Colonic mucosa (tissue), 4 donors: ENCODE data around the gene TTC3. TPM values are rescaled to one million over a fixed set of nuclear protein-coding genes. Genes with fewer than 3 reads are reported as not detected.

Experiments
- DNase-seq: peaks from one replicate; pipeline ENCODE4 v3.0.0-alpha.2; 2020
- H3K27ac ChIP-seq: fragments of 200-600 bp; one replicate; pipeline ENCODE4 v1.8.0; 2021
- H3K27me3 ChIP-seq: fragments of 200-600 bp; one replicate; pipeline ENCODE4 v1.8.0; 2021
- H3K36me3 ChIP-seq: fragments of 200-600 bp; one replicate; pipeline ENCODE4 v1.8.0; 2021
- H3K4me1 ChIP-seq: fragments of 200-600 bp; one replicate; pipeline ENCODE4 v1.8.0; 2021; ENCODE audit warnings: mild to moderate bottlenecking
- H3K4me3 ChIP-seq: fragments of 200-600 bp; one replicate; pipeline ENCODE4 v1.8.0; 2021
- H3K9ac ChIP-seq, 2 donors: one replicate each; pipeline ENCODE4 v1.7.0; 2013; ENCODE audit warnings: control low read depth in 2 of 2, low read depth in 2 of 2, low read length in 2 of 2
- H3K9me3 ChIP-seq: fragments of 200-600 bp; one replicate; pipeline ENCODE4 v1.8.0; 2021
- intact Hi-C: fragments of 100-400 bp; cut with DNase I; formaldehyde crosslinking; loops from one replicate; pipeline ENCODE4 v1.14.1; 2022
- total RNA-seq, 2 donors: library from RNA; stranded (reverse); fragmentation: NEBNext Ultra II Directional in 1 of 2; extraction: Animal tissue kit (Norgen Biotek cat#: 25700) in 1 of 2; gene quantifications; one replicate each; pipeline ENCODE4 v1.2.1, GENCODE V29; 2021
- TF ChIP-seq, protein P1 (sequence below): fragments of 200-600 bp; IDR thresholded peaks from one replicate; pipeline ENCODE4 v1.8.0; 2022; ENCODE audit warnings: antibody characterized with exemption, mild to moderate bottlenecking
- donor health status: healthy.
- donor health status: DM: no; HTN: no; CAD: no.
- donor health status: DM: no; HTN: no; CAD: no.

TTC3 gene
- total RNA-seq, 2 donors from 2014 or later, result 85.8 to 125 TPM

DNA sequence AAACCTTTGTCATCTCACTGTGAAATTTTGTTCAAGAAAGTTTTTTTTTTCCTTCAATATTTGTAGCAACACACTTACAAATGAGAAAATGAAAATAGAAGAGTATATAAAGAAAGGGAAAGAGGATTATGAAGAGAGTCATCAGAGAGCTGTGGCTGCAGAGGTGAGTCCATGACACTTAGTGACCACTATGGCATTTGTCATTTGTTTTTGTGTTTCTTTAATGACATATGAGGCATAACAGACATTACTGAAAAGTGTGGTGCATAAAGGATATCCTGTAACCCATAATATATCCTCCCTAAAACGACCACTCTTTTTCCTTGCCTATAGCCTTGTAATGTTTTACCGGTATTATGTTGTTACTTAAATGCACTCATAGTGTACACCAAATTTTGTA, 113.9 kb downstream of the TTC3 start:
- Histone ChIP-seq H3K9ac (no peak overlapping the region), H3K36me3 (peaks cover 5% of the 10 kb centered on the region), H3K27ac (no peak overlapping the region), H3K9me3 (no peaks in the 10 kb centered on the region), H3K4me3 (no peak overlapping the region), H3K27me3 (no peaks in the 10 kb centered on the region), H3K4me1 (no peaks in the 10 kb centered on the region)
- TF ChIP-seq, protein P1, sequence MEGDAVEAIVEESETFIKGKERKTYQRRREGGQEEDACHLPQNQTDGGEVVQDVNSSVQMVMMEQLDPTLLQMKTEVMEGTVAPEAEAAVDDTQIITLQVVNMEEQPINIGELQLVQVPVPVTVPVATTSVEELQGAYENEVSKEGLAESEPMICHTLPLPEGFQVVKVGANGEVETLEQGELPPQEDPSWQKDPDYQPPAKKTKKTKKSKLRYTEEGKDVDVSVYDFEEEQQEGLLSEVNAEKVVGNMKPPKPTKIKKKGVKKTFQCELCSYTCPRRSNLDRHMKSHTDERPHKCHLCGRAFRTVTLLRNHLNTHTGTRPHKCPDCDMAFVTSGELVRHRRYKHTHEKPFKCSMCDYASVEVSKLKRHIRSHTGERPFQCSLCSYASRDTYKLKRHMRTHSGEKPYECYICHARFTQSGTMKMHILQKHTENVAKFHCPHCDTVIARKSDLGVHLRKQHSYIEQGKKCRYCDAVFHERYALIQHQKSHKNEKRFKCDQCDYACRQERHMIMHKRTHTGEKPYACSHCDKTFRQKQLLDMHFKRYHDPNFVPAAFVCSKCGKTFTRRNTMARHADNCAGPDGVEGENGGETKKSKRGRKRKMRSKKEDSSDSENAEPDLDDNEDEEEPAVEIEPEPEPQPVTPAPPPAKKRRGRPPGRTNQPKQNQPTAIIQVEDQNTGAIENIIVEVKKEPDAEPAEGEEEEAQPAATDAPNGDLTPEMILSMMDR, result no peak
- intact Hi-C loops, result no loop called here
- no peak for DNase-seq

DNA sequence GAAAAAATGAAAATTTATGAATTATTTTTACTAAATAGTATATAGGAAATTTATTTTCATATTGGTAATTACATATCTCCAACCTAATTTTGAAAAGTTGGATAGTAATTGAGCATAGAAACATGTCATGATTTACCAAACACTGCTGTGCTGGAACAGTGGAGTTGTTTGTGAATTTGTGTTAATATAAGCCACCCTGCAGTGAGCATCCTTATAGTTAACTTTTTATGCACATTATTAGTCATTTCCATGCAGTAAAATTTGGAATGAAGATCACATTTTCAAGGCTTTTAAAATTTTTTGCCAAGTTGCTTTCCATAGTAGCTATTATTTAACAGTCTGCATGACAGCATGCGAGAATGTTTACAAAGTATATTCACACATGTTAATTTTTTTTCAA, 115.8 kb downstream of the TTC3 start:
- intact Hi-C loops, result no loop called here
- no peak for DNase-seq
- H3K27me3 ChIP-seq, result no peaks in the 10 kb centered on the region
- no peak overlapping the region for H3K4me3 ChIP-seq
- TF ChIP-seq, protein P1, result no peak
- peaks cover 5% of the 10 kb centered on the region for H3K36me3 ChIP-seq
- H3K9ac ChIP-seq, result no peak overlapping the region
- H3K9me3 ChIP-seq, result no peaks in the 10 kb centered on the region
- H3K4me1 ChIP-seq, result no peaks in the 10 kb centered on the region
- H3K27ac ChIP-seq, result no peak overlapping the region

DNA sequence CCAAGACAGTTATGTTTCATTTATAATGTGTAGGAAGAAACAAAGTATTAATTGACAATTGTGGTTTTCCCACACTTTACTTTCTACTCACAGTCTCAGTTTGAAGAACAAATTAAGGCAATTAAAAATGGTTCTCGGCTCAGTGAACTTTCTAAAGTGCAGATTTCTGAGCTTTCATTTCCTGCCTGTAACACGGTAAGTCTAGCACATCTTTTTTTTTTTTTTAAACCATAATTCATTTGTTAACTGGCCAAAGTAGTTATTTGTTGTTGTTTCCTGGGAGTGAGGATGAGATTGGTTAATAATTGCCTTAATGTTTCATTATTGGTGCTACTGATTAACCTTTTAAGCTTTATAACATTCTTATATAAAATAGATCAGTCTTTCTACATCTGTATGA, 119.0 kb downstream of the TTC3 start:
- Histone ChIP-seq H3K4me1 (no peaks in the 10 kb centered on the region), H3K27me3 (no peaks in the 10 kb centered on the region), H3K4me3 (no peak overlapping the region), H3K9me3 (no peaks in the 10 kb centered on the region), H3K36me3 (peaks cover 5% of the 10 kb centered on the region), H3K27ac (no peak overlapping the region), H3K9ac (no peak overlapping the region)
- TF ChIP-seq, protein P1, result no peak
- no peak for DNase-seq
- intact Hi-C loops, result no loop called here

DNA sequence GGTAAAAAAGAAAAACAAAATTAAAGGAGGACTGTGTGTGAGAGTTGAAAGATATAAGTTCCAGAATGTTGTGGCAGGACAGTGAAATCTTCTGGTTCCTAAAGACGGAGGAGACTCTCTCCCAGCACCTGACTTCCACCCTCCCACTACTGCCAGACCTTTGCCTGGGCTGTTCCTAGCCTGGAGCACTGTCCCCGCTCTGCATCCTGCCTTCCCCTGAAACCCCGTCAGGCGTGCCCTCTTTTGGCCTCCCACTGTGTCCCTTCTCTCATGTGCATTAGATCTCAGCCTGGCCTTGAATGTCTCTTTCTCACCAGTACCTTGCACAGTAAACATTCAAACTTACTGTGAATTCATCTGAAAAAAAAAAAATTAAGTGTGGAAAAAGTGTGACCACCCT, 120.0 kb downstream of the TTC3 start:
- TF ChIP-seq, protein P1, result no peak
- intact Hi-C loops, result no loop called here
- H3K9me3 ChIP-seq, result no peaks in the 10 kb centered on the region
- no peaks in the 10 kb centered on the region for H3K27me3 ChIP-seq
- peaks cover 5% of the 10 kb centered on the region for H3K36me3 ChIP-seq
- no peak overlapping the region for H3K27ac ChIP-seq
- H3K4me1 ChIP-seq, result no peaks in the 10 kb centered on the region
- no peak overlapping the region for H3K4me3 ChIP-seq
- no peak overlapping the region for H3K9ac ChIP-seq
- DNase-seq, result no peak

DNA sequence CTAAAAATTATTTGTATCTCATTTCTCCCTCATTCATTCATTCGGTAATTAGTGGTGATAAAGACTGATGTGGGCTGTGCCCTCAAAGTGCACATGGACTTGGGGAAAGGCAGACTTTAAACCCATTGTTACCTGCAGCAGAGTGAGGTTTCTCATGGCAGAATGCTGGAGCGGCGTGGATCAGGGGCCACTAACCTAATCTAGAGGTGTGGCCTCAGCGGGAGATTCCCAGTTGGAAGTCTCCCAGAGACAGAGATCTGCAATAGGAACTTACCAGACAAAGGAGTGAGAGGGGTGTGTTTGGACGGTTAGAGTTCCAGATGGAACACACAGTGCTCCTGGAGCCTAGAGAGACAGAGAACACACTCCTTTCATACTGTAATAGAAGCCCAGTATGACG, 120.6 kb downstream of the TTC3 start:
- H3K4me1 ChIP-seq, result no peaks in the 10 kb centered on the region
- H3K9ac ChIP-seq, result no peak overlapping the region
- DNase-seq, result no peak
- no peak overlapping the region for H3K4me3 ChIP-seq
- no peaks in the 10 kb centered on the region for H3K9me3 ChIP-seq
- no peaks in the 10 kb centered on the region for H3K27me3 ChIP-seq
- TF ChIP-seq, protein P1, result no peak
- H3K36me3 ChIP-seq, result peaks cover 5% of the 10 kb centered on the region
- no peak overlapping the region for H3K27ac ChIP-seq
- intact Hi-C loops, result no loop called here

DNA sequence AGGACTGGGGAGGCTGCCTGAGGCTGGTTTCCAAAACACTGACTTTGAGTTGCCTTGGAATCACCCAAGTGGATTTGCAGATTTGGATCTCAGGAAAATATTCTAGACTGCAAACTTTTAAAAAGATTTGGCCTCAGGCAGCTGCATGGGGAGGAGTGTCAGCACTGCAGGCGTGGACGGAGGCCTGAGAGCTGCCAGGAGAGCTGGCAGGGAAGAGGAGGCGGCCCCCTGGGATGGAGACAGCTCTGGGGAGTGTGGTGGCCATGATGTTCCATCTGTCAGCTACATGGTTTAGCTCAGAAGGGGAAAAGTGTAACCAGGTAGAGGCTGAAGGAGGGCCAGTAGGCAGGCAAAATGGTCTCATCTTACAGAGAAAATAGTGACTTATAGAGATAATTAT, 122.0 kb downstream of the TTC3 start:
- no peak overlapping the region for H3K4me3 ChIP-seq
- H3K27me3 ChIP-seq, result no peaks in the 10 kb centered on the region
- no peaks in the 10 kb centered on the region for H3K4me1 ChIP-seq
- H3K9ac ChIP-seq, result no peak overlapping the region
- TF ChIP-seq, protein P1, result no peak
- no peak for DNase-seq
- no peaks in the 10 kb centered on the region for H3K36me3 ChIP-seq
- H3K9me3 ChIP-seq, result no peaks in the 10 kb centered on the region
- H3K27ac ChIP-seq, result no peak overlapping the region
- intact Hi-C loops, result no loop called here
